WTC11 (cell line): ENCODE measurements around the gene AKAIN1. TPM values are rescaled to one million over a fixed set of nuclear protein-coding genes. Genes with fewer than 3 reads are reported as not detected.

Source experiments
- ATAC-seq: fragments of 200-7000 bp; cut with Tn5 transposase; 2 replicates; pipeline ENCODE4 v1.10.0; 2021; ENCODE audit warnings: mild to moderate bottlenecking, moderate library complexity
- Bru-seq: library from RNA; stranded (reverse); fragments of 400-500 nt; gene quantifications from one replicate; lab custom pipeline; 2021; lab: Mats Ljungman, UMichigan
- CTCF ChIA-PET: fragments of 300-600 bp; sonication (Branson Sonifier 250); formaldehyde crosslinking; loops from one replicate; lab custom pipeline; 2021; ENCODE audit warnings: antibody characterized with exemption; lab: Charles Lee
- POLR2A ChIA-PET: fragments of 350-600 bp; sonication (Branson Sonifier 250); formaldehyde crosslinking; loops from one replicate; lab custom pipeline; 2021; ENCODE audit warnings: antibody characterized with exemption; lab: Charles Lee
- DNase-seq: peaks from one replicate; pipeline ENCODE4 v3.0.0; 2021; ENCODE audit warnings: low spot score
- H3K27ac Mint-ChIP-seq: 2 replicates; pipeline ENCODE4 v1.8.0; 2021; ENCODE audit warnings: mixed read lengths
- H3K27me3 Mint-ChIP-seq: 2 replicates; pipeline ENCODE4 v1.8.0; 2021; ENCODE audit warnings: low read depth, mild to moderate bottlenecking, moderate library complexity, mixed read lengths
- H3K36me3 Mint-ChIP-seq: 2 replicates; pipeline ENCODE4 v1.8.0; 2021; ENCODE audit warnings: mixed read lengths
- H3K4me1 Mint-ChIP-seq: 2 replicates; pipeline ENCODE4 v1.8.0; 2022; ENCODE audit warnings: mixed read lengths
- H3K4me3 Mint-ChIP-seq: 2 replicates; pipeline ENCODE4 v1.8.0; 2021; ENCODE audit warnings: mild to moderate bottlenecking, moderate library complexity, mixed read lengths
- H3K9me3 Mint-ChIP-seq: 2 replicates; pipeline ENCODE4 v1.8.0; 2021; ENCODE audit warnings: mixed read lengths
- ETV6 ChIP-seq: sonication (generic); formaldehyde crosslinking; IDR thresholded peaks from 2 replicates; pipeline ENCODE4 v1.8.1; 2022; ENCODE audit warnings: mild to moderate bottlenecking, missing genetic modification reagents
- FOXP1 ChIP-seq: sonication (generic); formaldehyde crosslinking; IDR thresholded peaks from 2 replicates; pipeline ENCODE4 v1.8.0; 2022; ENCODE audit warnings: missing genetic modification reagents, mild to moderate bottlenecking, moderate library complexity, borderline replicate concordance
- JAZF1 ChIP-seq: fragments of 250-450 bp; sonication (Bioruptor Pico); IDR thresholded peaks from 2 replicates; pipeline ENCODE4 v1.9.0; 2021; ENCODE audit warnings: moderate library complexity, mild to moderate bottlenecking, inconsistent platforms
- MAX ChIP-seq: sonication (generic); formaldehyde crosslinking; IDR thresholded peaks from 2 replicates; pipeline ENCODE4 v1.8.0; 2022; ENCODE audit warnings: mild to moderate bottlenecking, missing genetic modification reagents
- NFATC4 ChIP-seq: fragments of 250-450 bp; sonication (Bioruptor Pico); IDR thresholded peaks from 2 replicates; pipeline ENCODE4 v1.9.0; 2021; ENCODE audit warnings: mild to moderate bottlenecking
- NFE2L1 ChIP-seq: sonication (generic); formaldehyde crosslinking; IDR thresholded peaks from 2 replicates; pipeline ENCODE4 v1.8.1; 2023; ENCODE audit warnings: missing genetic modification reagents
- NR2C2 ChIP-seq: sonication (generic); formaldehyde crosslinking; IDR thresholded peaks from 2 replicates; pipeline ENCODE4 v1.8.0; 2022; ENCODE audit warnings: mild to moderate bottlenecking, missing genetic modification reagents
- OVOL2 ChIP-seq: fragments of 250-450 bp; sonication (Bioruptor Pico); IDR thresholded peaks from 2 replicates; pipeline ENCODE4 v1.9.0; 2021; ENCODE audit warnings: mild to moderate bottlenecking, borderline replicate concordance
- PRDM15 ChIP-seq: sonication (generic); formaldehyde crosslinking; IDR thresholded peaks from 2 replicates; pipeline ENCODE4 v1.8.0; 2022; ENCODE audit warnings: missing genetic modification reagents
- PRRX2 ChIP-seq: fragments of 250-450 bp; sonication (Bioruptor Pico); IDR thresholded peaks from 2 replicates; pipeline ENCODE4 v1.8.0; 2021; ENCODE audit warnings: mild to moderate bottlenecking
- RELA ChIP-seq: sonication (generic); formaldehyde crosslinking; IDR thresholded peaks from 2 replicates; pipeline ENCODE4 v1.8.1; 2022; ENCODE audit warnings: missing genetic modification reagents, mild to moderate bottlenecking, borderline replicate concordance
- SMAD4 ChIP-seq: sonication (generic); formaldehyde crosslinking; IDR thresholded peaks from 2 replicates; pipeline ENCODE4 v1.8.0; 2022; ENCODE audit warnings: mild to moderate bottlenecking, missing genetic modification reagents
- SP1 ChIP-seq: sonication (generic); formaldehyde crosslinking; conservative IDR thresholded peaks from 2 replicates; pipeline ENCODE4 v1.8.1; 2022; ENCODE audit warnings: missing genetic modification reagents
- TCF7 ChIP-seq: sonication (generic); formaldehyde crosslinking; IDR thresholded peaks from 2 replicates; pipeline ENCODE4 v1.8.0; 2022; ENCODE audit warnings: mild to moderate bottlenecking, low read depth, missing genetic modification reagents, moderate library complexity
- ZBTB21 ChIP-seq: sonication (generic); formaldehyde crosslinking; IDR thresholded peaks from 2 replicates; pipeline ENCODE4 v1.8.1; 2023; ENCODE audit warnings: mild to moderate bottlenecking, missing genetic modification reagents, borderline replicate concordance
- ZNF219 ChIP-seq: sonication (generic); formaldehyde crosslinking; IDR thresholded peaks from 2 replicates; pipeline ENCODE4 v1.8.0; 2023; ENCODE audit warnings: missing genetic modification reagents, mild to moderate bottlenecking, borderline replicate concordance
- ZNF232 ChIP-seq: sonication (generic); formaldehyde crosslinking; IDR thresholded peaks from 2 replicates; pipeline ENCODE4 v1.8.0; 2022; ENCODE audit warnings: mild to moderate bottlenecking, missing genetic modification reagents
- ZNF423 ChIP-seq: fragments of 250-450 bp; sonication (Bioruptor Pico); IDR thresholded peaks from 2 replicates; pipeline ENCODE4 v2.1.2; 2022; ENCODE audit warnings: mild to moderate bottlenecking, moderate library complexity
- long read RNA-seq, 3 experiments: library from RNA in 1 of 3; library from capped mRNA in 1 of 3; library from polyadenylated mRNA in 1 of 3; unstranded in 2 of 3; stranded (forward) in 1 of 3; transcript quantifications; one replicate each; pipeline ENCODE4 v2.0.0, GENCODE V29; 2021
- total RNA-seq: library from RNA; stranded (reverse); gene quantifications from 3 replicates; pipeline ENCODE4 v1.2.3, GENCODE V29; 2021
- TF ChIP-seq, protein P1 (sequence below): fragments of 250-450 bp; sonication (Bioruptor Pico); IDR thresholded peaks from 2 replicates; pipeline ENCODE4 v1.9.0; 2021; ENCODE audit warnings: mild to moderate bottlenecking, borderline replicate concordance
- TF ChIP-seq, protein P2 (sequence below): sonication (generic); formaldehyde crosslinking; IDR thresholded peaks from 2 replicates; pipeline ENCODE4 v1.8.0; 2022; ENCODE audit warnings: mild to moderate bottlenecking, missing genetic modification reagents
- TF ChIP-seq, protein P3 (sequence below): sonication (generic); formaldehyde crosslinking; IDR thresholded peaks from 2 replicates; pipeline ENCODE4 v1.8.0; 2023; ENCODE audit warnings: missing genetic modification reagents, mild to moderate bottlenecking, borderline replicate concordance

The AKAIN1 gene, protein sequence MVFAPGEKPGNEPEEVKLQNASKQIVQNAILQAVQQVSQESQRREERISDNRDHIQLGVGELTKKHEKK
- total RNA-seq = not detected in 3 replicates
- Bru-seq, nascent RNA = percentile 1 among the genes with signal in this experiment
- long read RNA-seq, experiment 1 = 0 reads
- long read RNA-seq, experiment 2 = 0 reads
- long read RNA-seq, experiment 3, partial matches to known transcripts = 0 of 1 reads
- long read RNA-seq, experiment 3, other reads (novel, unspliced or antisense) = 1 of 1 reads

- peak; percentile 76 for DNase-seq
- H3K36me3 Mint-ChIP-seq = no peaks in the 10 kb centered on the region
- no peak within 1 kb of the TSS for H3K27ac Mint-ChIP-seq
- ChIA-PET CTCF (no interaction called here), POLR2A (interaction anchor here (0.7 kb wide), 1 partner anchor 39 kb away, joined by 3 read pairs; no protein-coding TSS in a partner anchor)
- peaks cover 87% of the 10 kb centered on the region for H3K27me3 Mint-ChIP-seq
- ATAC-seq = peak; percentile 85
- peak within 1 kb of the TSS; percentile 80 for H3K4me3 Mint-ChIP-seq
- no peaks in the 10 kb centered on the region for H3K9me3 Mint-ChIP-seq
- peaks cover 12% of the 10 kb centered on the region for H3K4me1 Mint-ChIP-seq
- TF ChIP-seq TCF7 (CRISPR knock-in tag) = 0 out of 2 replicates have a peak, but pooled peaks have one; percentile 46
- peak; percentile 49; the same call in 1 of the 2 replicates for TF ChIP-seq ZNF423 (CRISPR knock-in tag)
- TF ChIP-seq MAX (CRISPR knock-in tag) = peak; percentile 55; the same call in 1 of the 2 replicates
- TF ChIP-seq NR2C2 (CRISPR knock-in tag) = 0 out of 2 replicates have a peak, but pooled peaks have one; percentile 57
- TF ChIP-seq FOXP1 (CRISPR knock-in tag) = peak; percentile 90
- peak; percentile 79 for TF ChIP-seq PRDM15
- peak; percentile 81; the same call in 1 of the 2 replicates for TF ChIP-seq ZBTB21 (CRISPR knock-in tag)
- 0 out of 2 replicates have a peak, but pooled peaks have one; percentile 72 for TF ChIP-seq SMAD4
- TF ChIP-seq, protein P1, sequence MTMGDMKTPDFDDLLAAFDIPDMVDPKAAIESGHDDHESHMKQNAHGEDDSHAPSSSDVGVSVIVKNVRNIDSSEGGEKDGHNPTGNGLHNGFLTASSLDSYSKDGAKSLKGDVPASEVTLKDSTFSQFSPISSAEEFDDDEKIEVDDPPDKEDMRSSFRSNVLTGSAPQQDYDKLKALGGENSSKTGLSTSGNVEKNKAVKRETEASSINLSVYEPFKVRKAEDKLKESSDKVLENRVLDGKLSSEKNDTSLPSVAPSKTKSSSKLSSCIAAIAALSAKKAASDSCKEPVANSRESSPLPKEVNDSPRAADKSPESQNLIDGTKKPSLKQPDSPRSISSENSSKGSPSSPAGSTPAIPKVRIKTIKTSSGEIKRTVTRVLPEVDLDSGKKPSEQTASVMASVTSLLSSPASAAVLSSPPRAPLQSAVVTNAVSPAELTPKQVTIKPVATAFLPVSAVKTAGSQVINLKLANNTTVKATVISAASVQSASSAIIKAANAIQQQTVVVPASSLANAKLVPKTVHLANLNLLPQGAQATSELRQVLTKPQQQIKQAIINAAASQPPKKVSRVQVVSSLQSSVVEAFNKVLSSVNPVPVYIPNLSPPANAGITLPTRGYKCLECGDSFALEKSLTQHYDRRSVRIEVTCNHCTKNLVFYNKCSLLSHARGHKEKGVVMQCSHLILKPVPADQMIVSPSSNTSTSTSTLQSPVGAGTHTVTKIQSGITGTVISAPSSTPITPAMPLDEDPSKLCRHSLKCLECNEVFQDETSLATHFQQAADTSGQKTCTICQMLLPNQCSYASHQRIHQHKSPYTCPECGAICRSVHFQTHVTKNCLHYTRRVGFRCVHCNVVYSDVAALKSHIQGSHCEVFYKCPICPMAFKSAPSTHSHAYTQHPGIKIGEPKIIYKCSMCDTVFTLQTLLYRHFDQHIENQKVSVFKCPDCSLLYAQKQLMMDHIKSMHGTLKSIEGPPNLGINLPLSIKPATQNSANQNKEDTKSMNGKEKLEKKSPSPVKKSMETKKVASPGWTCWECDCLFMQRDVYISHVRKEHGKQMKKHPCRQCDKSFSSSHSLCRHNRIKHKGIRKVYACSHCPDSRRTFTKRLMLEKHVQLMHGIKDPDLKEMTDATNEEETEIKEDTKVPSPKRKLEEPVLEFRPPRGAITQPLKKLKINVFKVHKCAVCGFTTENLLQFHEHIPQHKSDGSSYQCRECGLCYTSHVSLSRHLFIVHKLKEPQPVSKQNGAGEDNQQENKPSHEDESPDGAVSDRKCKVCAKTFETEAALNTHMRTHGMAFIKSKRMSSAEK (CRISPR knock-in tag) = no peak
- TF ChIP-seq RELA (CRISPR knock-in tag) = peak; percentile 88; the same call in 1 of the 2 replicates
- peak; percentile 94; the same call in 1 of the 2 replicates for TF ChIP-seq ZNF219 (CRISPR knock-in tag)
- no peak for TF ChIP-seq OVOL2 (CRISPR knock-in tag)
- peak; percentile 58 for TF ChIP-seq SP1 (CRISPR knock-in tag)
- no peak for TF ChIP-seq JAZF1
- no peak for TF ChIP-seq NFATC4 (CRISPR knock-in tag)
- TF ChIP-seq, protein P2, sequence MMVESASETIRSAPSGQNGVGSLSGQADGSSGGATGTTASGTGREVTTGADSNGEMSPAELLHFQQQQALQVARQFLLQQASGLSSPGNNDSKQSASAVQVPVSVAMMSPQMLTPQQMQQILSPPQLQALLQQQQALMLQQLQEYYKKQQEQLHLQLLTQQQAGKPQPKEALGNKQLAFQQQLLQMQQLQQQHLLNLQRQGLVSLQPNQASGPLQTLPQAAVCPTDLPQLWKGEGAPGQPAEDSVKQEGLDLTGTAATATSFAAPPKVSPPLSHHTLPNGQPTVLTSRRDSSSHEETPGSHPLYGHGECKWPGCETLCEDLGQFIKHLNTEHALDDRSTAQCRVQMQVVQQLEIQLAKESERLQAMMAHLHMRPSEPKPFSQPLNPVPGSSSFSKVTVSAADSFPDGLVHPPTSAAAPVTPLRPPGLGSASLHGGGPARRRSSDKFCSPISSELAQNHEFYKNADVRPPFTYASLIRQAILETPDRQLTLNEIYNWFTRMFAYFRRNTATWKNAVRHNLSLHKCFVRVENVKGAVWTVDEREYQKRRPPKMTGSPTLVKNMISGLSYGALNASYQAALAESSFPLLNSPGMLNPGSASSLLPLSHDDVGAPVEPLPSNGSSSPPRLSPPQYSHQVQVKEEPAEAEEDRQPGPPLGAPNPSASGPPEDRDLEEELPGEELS (CRISPR knock-in tag) = peak; percentile 93
- TF ChIP-seq ETV6 (CRISPR knock-in tag) = 0 out of 2 replicates have a peak, but pooled peaks have one; percentile 48
- TF ChIP-seq ZNF232 = no peak
- TF ChIP-seq, protein P3, sequence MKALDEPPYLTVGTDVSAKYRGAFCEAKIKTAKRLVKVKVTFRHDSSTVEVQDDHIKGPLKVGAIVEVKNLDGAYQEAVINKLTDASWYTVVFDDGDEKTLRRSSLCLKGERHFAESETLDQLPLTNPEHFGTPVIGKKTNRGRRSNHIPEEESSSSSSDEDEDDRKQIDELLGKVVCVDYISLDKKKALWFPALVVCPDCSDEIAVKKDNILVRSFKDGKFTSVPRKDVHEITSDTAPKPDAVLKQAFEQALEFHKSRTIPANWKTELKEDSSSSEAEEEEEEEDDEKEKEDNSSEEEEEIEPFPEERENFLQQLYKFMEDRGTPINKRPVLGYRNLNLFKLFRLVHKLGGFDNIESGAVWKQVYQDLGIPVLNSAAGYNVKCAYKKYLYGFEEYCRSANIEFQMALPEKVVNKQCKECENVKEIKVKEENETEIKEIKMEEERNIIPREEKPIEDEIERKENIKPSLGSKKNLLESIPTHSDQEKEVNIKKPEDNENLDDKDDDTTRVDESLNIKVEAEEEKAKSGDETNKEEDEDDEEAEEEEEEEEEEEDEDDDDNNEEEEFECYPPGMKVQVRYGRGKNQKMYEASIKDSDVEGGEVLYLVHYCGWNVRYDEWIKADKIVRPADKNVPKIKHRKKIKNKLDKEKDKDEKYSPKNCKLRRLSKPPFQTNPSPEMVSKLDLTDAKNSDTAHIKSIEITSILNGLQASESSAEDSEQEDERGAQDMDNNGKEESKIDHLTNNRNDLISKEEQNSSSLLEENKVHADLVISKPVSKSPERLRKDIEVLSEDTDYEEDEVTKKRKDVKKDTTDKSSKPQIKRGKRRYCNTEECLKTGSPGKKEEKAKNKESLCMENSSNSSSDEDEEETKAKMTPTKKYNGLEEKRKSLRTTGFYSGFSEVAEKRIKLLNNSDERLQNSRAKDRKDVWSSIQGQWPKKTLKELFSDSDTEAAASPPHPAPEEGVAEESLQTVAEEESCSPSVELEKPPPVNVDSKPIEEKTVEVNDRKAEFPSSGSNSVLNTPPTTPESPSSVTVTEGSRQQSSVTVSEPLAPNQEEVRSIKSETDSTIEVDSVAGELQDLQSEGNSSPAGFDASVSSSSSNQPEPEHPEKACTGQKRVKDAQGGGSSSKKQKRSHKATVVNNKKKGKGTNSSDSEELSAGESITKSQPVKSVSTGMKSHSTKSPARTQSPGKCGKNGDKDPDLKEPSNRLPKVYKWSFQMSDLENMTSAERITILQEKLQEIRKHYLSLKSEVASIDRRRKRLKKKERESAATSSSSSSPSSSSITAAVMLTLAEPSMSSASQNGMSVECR (CRISPR knock-in tag) = peak; percentile 95
- TF ChIP-seq NFE2L1 (CRISPR knock-in tag) = peak; percentile 81; the same call in 1 of the 2 replicates
- no peak for TF ChIP-seq PRRX2 (CRISPR knock-in tag)
Observed at GRCh38 chr18:5197032-5197434, at the start of gene AKAIN1. Gene AKAIN1 (minus strand): TSS chr18:5197257. CDS start chr18:5197053, 204 bp downstream.
